NCI-H526 treated with DMSO at 0.1 percent for 48 hours (cell line): ENCODE measurements around the gene LRRC8D.
"Not testable (repeated sequence)": the region's sequence is repeated elsewhere in the genome, so short reads cannot be mapped to it uniquely, and the experiment has no call there.

ENCODE experiments used
- DNase-seq: peaks from one replicate; lab custom pipeline; 2025; lab: John Stamatoyannopoulos, UW

Gene LRRC8D

DNA sequence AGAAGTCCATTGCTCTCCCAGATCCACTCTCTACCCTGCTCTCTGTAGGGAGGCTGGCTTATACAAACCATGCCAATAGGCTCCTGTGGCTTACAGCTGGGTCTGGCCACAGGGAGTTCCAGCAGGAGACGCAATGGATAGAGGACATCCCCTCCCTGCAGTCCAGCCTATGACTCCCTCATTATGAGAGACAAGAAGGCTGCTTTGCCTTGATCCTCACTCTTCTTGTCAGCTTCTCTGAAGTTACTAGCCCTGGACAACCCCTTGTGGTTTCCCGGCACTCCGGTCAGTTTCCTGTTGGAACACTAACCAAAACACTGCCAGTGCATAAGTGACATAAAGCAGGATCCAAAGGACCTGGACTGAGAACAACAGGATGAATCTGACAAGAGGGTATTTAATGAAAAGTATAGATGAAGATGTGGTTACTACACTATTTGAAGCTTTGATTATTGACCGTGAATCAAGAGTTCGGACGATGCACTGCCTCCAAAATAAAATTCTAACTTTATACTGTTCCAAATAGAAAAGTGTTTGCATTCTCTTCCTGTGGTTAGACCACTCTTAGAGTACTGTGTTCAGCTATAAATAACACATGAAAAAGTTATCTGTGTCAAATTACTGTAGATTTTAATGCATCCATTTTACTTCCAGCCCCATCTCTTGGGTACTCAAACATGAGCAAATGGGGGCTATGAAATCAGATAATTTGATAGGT lies 141.4 kb downstream of the LRRC8D start:
- DNase-seq = no peak

- DNase-seq = no peak
These were observed 141.9 kb downstream of the LRRC8D start for GRCh38 chr1:89962742-89963075.

GRCh38 chr1:89965193-89965768 lies 144.4 kb downstream of the LRRC8D start:
- no peak for DNase-seq

GRCh38 chr1:89966656-89967055 lies 145.8 kb downstream of the LRRC8D start:
- DNase-seq = no peak

GRCh38 chr1:89971600-89971999 lies 150.8 kb downstream of the LRRC8D start:
- DNase-seq = no peak

DNA sequence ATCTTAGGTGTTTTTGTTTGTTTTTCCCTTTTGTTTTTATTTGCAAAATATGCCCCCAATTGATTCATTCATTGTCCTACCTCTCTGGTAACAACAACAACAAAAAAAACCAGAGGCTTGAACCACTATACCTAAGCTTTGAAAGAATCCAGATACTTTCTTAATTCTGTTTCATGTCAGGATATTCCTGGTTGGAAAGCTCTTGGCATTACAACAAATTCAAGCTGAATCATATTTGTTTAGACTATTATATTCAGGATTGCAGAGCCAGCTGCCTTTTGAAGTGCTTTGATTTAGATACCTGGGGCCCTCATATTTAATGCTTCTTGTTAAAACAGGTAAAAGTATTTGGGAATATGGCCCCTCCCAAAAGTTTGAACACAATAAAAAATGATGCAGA lies 151.2 kb downstream of the LRRC8D start:
- no peak for DNase-seq

GRCh38 chr1:89973471-89974127 lies 152.8 kb downstream of the LRRC8D start:
- no peak for DNase-seq

GRCh38 chr1:89974256-89974655 lies 153.4 kb downstream of the LRRC8D start:
- DNase-seq = no peak

GRCh38 chr1:89974696-89975470 lies 154.1 kb downstream of the LRRC8D start:
- no peak for DNase-seq

DNA sequence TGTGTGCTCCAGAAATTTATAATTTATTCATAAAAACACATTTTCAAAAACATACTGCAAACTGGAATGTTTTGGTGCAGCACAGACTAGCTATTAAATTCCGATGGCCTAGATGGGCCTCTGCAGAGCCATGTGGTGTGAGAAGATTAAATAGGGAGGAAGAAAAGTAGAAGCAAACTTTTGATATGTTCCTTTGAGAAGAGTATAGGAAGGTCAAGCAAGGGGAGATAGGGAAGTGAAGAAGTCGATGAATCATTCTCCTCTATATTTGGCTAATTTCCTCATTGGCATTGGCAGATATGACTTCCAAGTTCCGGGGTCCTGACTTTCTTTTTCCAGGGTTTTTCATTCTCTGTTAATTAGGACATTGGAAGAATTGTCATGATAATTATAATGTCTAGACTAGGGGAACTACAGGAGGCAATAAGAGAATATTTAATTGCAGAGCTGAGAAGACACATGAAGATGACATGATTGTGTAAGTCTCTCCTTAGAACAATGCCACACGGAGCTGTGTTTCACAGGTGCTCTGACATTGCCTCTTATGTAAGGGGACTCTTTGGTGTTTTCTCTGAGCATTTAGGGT lies 154.8 kb downstream of the LRRC8D start:
- DNase-seq = no peak

DNA sequence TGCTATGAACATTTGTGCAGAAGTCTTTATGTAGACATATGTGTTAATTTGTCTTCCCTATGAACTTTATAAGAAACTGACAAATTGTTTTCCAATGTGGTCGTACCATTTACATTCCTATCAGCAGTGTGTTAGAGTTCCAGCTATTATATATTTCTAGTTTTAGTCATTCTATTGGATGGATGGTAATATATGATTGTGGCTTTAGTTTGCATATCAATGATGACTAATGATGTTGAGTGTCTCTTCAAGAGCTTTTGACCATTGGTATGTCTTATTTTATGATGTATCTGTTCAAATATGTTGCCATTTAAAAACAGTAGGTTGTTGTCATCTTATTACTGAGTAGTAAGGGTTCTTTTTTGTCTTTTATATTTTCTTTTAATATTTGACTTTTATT lies 157.9 kb downstream of the LRRC8D start:
- no peak for DNase-seq

- no peak for DNase-seq
These were observed 159.8 kb downstream of the LRRC8D start for GRCh38 chr1:89980605-89981004.

GRCh38 chr1:89982846-89983245 lies 162.0 kb downstream of the LRRC8D start:
- not testable (repeated sequence) for DNase-seq

DNA sequence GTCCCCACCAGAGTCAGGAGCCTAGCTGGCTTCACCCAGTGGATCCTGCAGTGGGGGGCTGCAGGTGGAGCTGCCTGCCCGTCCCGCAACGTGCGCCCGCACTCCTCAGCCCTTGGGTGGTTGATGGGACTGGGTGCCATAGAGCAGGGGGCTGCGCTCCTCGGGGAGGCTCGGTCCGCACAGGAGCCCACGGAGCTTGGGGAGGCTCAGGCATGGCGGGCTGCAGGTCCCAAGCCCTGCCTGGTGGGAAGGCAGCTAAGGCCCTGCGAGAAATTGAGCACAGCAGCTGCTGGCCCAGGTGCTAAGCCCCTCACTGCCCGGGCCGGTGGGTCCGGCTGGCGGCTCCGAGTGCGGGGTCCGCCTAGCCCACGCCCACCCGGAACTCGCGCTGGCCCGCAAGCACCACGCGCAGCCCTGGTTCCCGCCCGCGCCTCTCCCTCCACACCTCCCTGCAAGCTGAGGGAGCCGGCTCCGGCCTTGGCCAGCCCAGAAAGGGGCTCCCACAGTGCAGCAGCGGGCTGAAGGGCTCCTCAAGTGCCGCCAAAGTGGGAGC lies 163.8 kb downstream of the LRRC8D start:
- not testable (repeated sequence) for DNase-seq

- no peak for DNase-seq
These were observed 165.2 kb downstream of the LRRC8D start for GRCh38 chr1:89986020-89986419.
